Measurements from ENCODE around the gene EYA2.

- TF ChIP-seq CTCF (IDR thresholded peaks at IDR 0.05; ENCODE audit: low read depth, low read length, missing input control): no peak
- no peak for TF ChIP-seq TAF1 (conservative IDR thresholded peaks at IDR 0.05)
- no peak for TF ChIP-seq MAX (IDR thresholded peaks at IDR 0.05)
These were observed 136.4 kb downstream of the EYA2 start for GRCh38 chr20:47031004-47031403.
